ENCODE measurements around the gene KLHL25.

Gene KLHL25

GRCh38 chr15:85778107-85778776, 16.5 kb downstream of the KLHL25 start:
- Histone ChIP-seq H3K36me3 (ENCODE audit: control insufficient read depth, insufficient read depth, low read length) (no peaks in the 10 kb centered on the region), H3K79me2 (peaks cover 15% of the 10 kb centered on the region), H3K4me1 (no peaks in the 10 kb centered on the region), H3K4me2 (ENCODE audit: low read length) (no peak overlapping the region), H3K4me3 (ENCODE audit: low read depth, low read length) (no peak overlapping the region), H2AFZ (no peak overlapping the region), H3K9me3 (ENCODE audit: control insufficient read depth, low read length) (no peaks in the 10 kb centered on the region), H3K27me3 (ENCODE audit: control insufficient read depth, insufficient read depth, low read length) (no peaks in the 10 kb centered on the region), H3K27ac (no peak overlapping the region), H3K9ac (no peak overlapping the region)
- no peak for TF ChIP-seq CTCF (IDR thresholded peaks at IDR 0.05)

- Histone ChIP-seq H3K79me2 (peaks cover 14% of the 10 kb centered on the region), H3K4me2 (ENCODE audit: low read length) (no peak overlapping the region), H3K4me3 (ENCODE audit: low read depth, low read length) (no peak overlapping the region), H3K27me3 (ENCODE audit: control insufficient read depth, insufficient read depth, low read length) (no peaks in the 10 kb centered on the region), H2AFZ (no peak overlapping the region), H3K36me3 (ENCODE audit: control insufficient read depth, insufficient read depth, low read length) (no peaks in the 10 kb centered on the region), H3K9ac (no peak overlapping the region), H3K9me3 (ENCODE audit: control insufficient read depth, low read length) (no peaks in the 10 kb centered on the region), H3K27ac (no peak overlapping the region), H3K4me1 (no peaks in the 10 kb centered on the region)
- no peak for TF ChIP-seq CTCF (IDR thresholded peaks at IDR 0.05)
These were observed 17.2 kb downstream of the KLHL25 start for GRCh38 chr15:85777250-85778106.

- Histone ChIP-seq H3K4me2 (ENCODE audit: low read length) (no peak overlapping the region), H2AFZ (no peak overlapping the region), H3K9me3 (ENCODE audit: control insufficient read depth, low read length) (no peaks in the 10 kb centered on the region), H3K27ac (no peak overlapping the region), H3K27me3 (ENCODE audit: control insufficient read depth, insufficient read depth, low read length) (no peaks in the 10 kb centered on the region), H3K4me1 (no peaks in the 10 kb centered on the region), H3K4me3 (ENCODE audit: low read depth, low read length) (no peak overlapping the region), H3K79me2 (peaks cover 10% of the 10 kb centered on the region), H3K9ac (no peak overlapping the region), H3K36me3 (ENCODE audit: control insufficient read depth, insufficient read depth, low read length) (no peaks in the 10 kb centered on the region)
- no peak for TF ChIP-seq CTCF (IDR thresholded peaks at IDR 0.05)
These were observed 20.8 kb downstream of the KLHL25 start for GRCh38 chr15:85773970-85774369.

- Histone ChIP-seq H2AFZ (no peak overlapping the region), H3K4me1 (no peaks in the 10 kb centered on the region), H3K9me3 (ENCODE audit: control insufficient read depth, low read length) (no peaks in the 10 kb centered on the region), H3K79me2 (peaks cover 10% of the 10 kb centered on the region), H3K36me3 (ENCODE audit: control insufficient read depth, insufficient read depth, low read length) (no peaks in the 10 kb centered on the region), H3K9ac (no peak overlapping the region), H3K4me3 (ENCODE audit: low read depth, low read length) (no peak overlapping the region), H3K4me2 (ENCODE audit: low read length) (no peak overlapping the region), H3K27me3 (ENCODE audit: control insufficient read depth, insufficient read depth, low read length) (no peaks in the 10 kb centered on the region), H3K27ac (no peak overlapping the region)
- no peak for TF ChIP-seq CTCF (IDR thresholded peaks at IDR 0.05)
These were observed 21.5 kb downstream of the KLHL25 start for GRCh38 chr15:85773249-85773648.
